Measurements from ENCODE around the gene GRID1.

GRCh38 chr10:86071145-86071544 lies 295.4 kb downstream of the GRID1 start:
- TF ChIP-seq POLR2AphosphoS5 (IDR thresholded peaks at IDR 0.05; ENCODE audit: low read depth, low read length) (no peak), POLR2A (IDR thresholded peaks at IDR 0.05; ENCODE audit: low read depth, low read length) (no peak)

All from GM12891 (cell line).